Tibial nerve (tissue), 4 donors: ENCODE data around the gene KCNA2. TPM values are rescaled to one million over a fixed set of nuclear protein-coding genes. Genes with fewer than 3 reads are reported as not detected.
A peak's percentile ranks its signal among the peaks of the same experiment; 100 is the strongest.

Source experiments
- DNase-seq, 2 donors: peaks; one replicate each; pipeline ENCODE4 v3.0.0-alpha.2; 2019; ENCODE audit warnings: low spot score in 2 of 2
- H3K27ac ChIP-seq, 4 donors: fragments of 200-600 bp; sonication (generic) in 3 of 4; one replicate each; pipeline ENCODE4 v1.5.1; 2017 to 2019; ENCODE audit warnings: mild to moderate bottlenecking in 1 of 4
- H3K27me3 ChIP-seq, 2 donors: fragments of 200-600 bp; sonication (generic) in 1 of 2; one replicate each; pipeline versions ENCODE4 v1.5.1 to v1.6.0; 2017 to 2019
- H3K36me3 ChIP-seq, 3 donors: fragments of 200-600 bp; sonication (generic); one replicate each; pipeline ENCODE4 v1.5.1; 2018 to 2019
- H3K4me1 ChIP-seq, 4 donors: fragments of 200-600 bp; sonication (generic) in 3 of 4; one replicate each; pipeline ENCODE4 v1.5.1; 2017 to 2019
- H3K4me3 ChIP-seq, 4 donors: fragments of 200-600 bp; sonication (generic) in 3 of 4; one replicate each; pipeline ENCODE4 v1.5.1; 2017 to 2019; ENCODE audit warnings: mild to moderate bottlenecking in 1 of 4, moderate library complexity in 1 of 4
- H3K9me3 ChIP-seq, 4 donors: fragments of 200-600 bp; sonication (generic) in 3 of 4; one replicate each; pipeline ENCODE4 v1.5.1; 2017 to 2019
- EP300 ChIP-seq, 2 donors: sonication (generic); formaldehyde crosslinking; IDR thresholded peaks; one replicate each; pipeline ENCODE4 v1.6.1; 2017; ENCODE audit warnings: antibody characterized with exemption in 2 of 2, mild to moderate bottlenecking in 1 of 2
- POLR2A ChIP-seq, 2 donors: fragments of 450-650 bp; IDR thresholded peaks; one replicate each; pipeline ENCODE4 v1.6.1; 2017; ENCODE audit warnings: antibody characterized with exemption in 2 of 2, mild to moderate bottlenecking in 2 of 2, moderate library complexity in 2 of 2
- WGBS, 2 donors: methylation state at CpG; one replicate each; pipeline ENCODE4 v1.1.5; 2018; 5-methylcytosine and 5-hydroxymethylcytosine counted together
- total RNA-seq, 4 donors: library from RNA; depleted of rRNA; stranded (reverse); fragments of >200 nt; gene quantifications; one replicate each; pipeline ENCODE4 v1.1.0, GENCODE V29; 2016
- TF ChIP-seq, protein P1 (sequence below), 5 experiments: fragments of 200-600 bp in 3 of 5; fragments of 450-650 bp in 2 of 5; sonication (generic) in 3 of 5; IDR thresholded peaks; one replicate each; pipeline ENCODE4 v1.5.1; 2016 to 2019; ENCODE audit warnings: antibody characterized with exemption in 5 of 5, mild to moderate bottlenecking in 3 of 5, moderate library complexity in 2 of 5

The KCNA2 gene
- total RNA-seq, 4 donors from 2014 or later, result 10.2 to 22.0 (median 16.5) TPM

DNA sequence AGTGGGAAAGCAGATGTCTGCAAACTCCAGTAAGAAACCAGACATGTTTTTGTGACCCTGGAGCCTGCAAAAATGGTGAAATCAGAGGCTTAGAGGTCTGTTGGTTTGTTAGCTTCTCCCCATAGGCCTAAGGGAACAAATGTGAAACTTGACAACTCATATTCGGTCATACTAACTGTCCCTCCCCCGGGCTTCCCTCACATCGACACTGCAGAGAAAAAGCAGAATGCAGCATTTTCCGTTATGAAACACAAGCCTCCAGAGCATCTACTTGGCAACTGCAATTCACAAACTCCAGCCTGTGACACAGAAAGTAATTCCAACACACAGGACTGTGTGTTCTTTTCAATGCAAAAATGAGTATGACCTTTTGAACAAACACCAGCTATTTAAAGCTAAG is 3.7 kb downstream of the KCNA2 start:
- H3K4me1 ChIP-seq, result peaks cover 0 to 57% (median 14%) of the 10 kb centered on the region in 4 donors
- peak overlapping the region in 1 of 4 donors; percentile 9 for H3K4me3 ChIP-seq

DNA sequence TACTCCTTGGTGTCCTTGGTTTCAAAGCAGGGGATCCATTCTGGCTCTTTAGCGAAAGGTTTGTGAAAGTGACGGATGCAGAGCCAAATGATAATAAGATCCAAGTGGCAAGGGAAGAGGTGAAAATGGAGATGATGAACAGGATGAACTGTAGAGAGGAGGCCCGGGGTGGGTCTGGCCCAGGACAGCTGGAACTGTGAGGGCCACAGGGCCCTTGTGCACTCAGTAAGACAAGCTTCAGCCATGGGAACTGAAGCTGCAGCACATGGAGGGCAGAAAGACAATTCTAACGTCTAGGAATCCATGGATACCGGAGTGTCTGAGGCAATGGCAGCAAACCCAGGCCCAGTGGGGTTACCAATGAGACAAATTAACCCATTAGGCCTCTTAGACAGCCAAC is 4.8 kb downstream of the KCNA2 start:
- H3K4me3 ChIP-seq, result no peak overlapping the region
- H3K27me3 ChIP-seq, result peaks cover 0 to 20% of the 10 kb centered on the region in 2 donors
- no peak for DNase-seq
- H3K27ac ChIP-seq, result no peak overlapping the region
- H3K9me3 ChIP-seq, result no peaks in the 10 kb centered on the region
- TF ChIP-seq EP300 (IDR thresholded peaks at IDR 0.05) (no peak), POLR2A (IDR thresholded peaks at IDR 0.05) (no peak)
- TF ChIP-seq, protein P1, sequence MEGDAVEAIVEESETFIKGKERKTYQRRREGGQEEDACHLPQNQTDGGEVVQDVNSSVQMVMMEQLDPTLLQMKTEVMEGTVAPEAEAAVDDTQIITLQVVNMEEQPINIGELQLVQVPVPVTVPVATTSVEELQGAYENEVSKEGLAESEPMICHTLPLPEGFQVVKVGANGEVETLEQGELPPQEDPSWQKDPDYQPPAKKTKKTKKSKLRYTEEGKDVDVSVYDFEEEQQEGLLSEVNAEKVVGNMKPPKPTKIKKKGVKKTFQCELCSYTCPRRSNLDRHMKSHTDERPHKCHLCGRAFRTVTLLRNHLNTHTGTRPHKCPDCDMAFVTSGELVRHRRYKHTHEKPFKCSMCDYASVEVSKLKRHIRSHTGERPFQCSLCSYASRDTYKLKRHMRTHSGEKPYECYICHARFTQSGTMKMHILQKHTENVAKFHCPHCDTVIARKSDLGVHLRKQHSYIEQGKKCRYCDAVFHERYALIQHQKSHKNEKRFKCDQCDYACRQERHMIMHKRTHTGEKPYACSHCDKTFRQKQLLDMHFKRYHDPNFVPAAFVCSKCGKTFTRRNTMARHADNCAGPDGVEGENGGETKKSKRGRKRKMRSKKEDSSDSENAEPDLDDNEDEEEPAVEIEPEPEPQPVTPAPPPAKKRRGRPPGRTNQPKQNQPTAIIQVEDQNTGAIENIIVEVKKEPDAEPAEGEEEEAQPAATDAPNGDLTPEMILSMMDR (IDR thresholded peaks at IDR 0.05), result no peak
- WGBS, 2 donors, result 46 to 73% methylated on average over 5 of the region's 5 CpGs
- peaks cover 0 to 15% (median 0%) of the 10 kb centered on the region in 3 donors for H3K36me3 ChIP-seq
- peaks cover 0 to 46% (median 10%) of the 10 kb centered on the region in 4 donors for H3K4me1 ChIP-seq

More for the DNA sequence above, 3.7 kb downstream of the KCNA2 start:
- Histone ChIP-seq H3K27me3 (peaks cover 0 to 28% of the 10 kb centered on the region in 2 donors), H3K9me3 (no peaks in the 10 kb centered on the region), H3K36me3 (peaks cover 0 to 15% (median 0%) of the 10 kb centered on the region in 3 donors), H3K27ac (peak overlapping the region in 1 of 4 donors; percentile 26)
- DNase-seq, result peak in 1 of 2 donors; percentile 28
- 21 to 46% methylated on average over 4 of the region's 4 CpGs for WGBS, 2 donors
- TF ChIP-seq POLR2A (IDR thresholded peaks at IDR 0.05) (no peak), EP300 (IDR thresholded peaks at IDR 0.05) (peak in 1 of 2 donors; percentile 34)
- TF ChIP-seq, protein P1 (IDR thresholded peaks at IDR 0.05), result no peak

DNA sequence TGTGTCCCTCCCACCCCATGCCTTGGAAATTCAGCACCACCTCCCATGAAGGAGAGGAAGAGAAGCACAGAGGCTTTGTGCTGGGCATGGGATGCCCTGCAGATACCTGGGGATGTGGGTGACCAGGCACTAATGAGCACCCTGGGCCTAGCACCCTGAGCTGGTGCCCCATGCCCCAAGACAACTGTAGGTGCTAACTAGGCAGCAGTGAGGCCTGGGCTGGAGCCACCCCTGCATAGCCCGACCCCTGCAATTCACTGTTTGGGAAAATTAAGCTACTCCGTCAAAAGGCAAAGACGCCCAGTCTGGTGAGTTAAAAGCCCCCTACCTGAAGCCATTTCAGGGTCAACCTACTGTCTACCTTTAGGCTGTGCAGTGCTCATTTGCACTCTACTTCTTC is 5.4 kb downstream of the KCNA2 start:
- no peak overlapping the region for H3K4me3 ChIP-seq
- DNase-seq, result no peak

DNA sequence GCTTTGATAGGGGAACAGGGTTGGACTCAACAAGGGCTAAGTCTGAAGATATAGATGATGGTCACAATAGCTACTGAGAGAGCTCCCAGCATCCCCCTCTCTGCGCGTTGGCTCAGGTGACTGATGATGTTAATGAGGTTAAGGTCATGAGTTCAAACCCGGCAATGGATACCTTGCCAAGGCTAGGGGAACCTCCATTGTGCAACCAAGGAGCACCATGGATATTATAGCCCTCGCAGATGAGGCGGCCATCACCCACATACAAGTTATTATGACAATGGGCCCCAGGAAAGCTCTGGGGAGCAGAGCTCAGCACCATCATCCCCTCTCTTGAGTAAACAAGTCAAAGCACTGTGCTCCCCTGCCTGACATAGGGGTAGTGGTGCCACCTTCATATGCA is 8.2 kb downstream of the KCNA2 start:
- Histone ChIP-seq H3K9me3 (no peaks in the 10 kb centered on the region), H3K27ac (no peak overlapping the region), H3K4me3 (no peak overlapping the region), H3K27me3 (no peaks in the 10 kb centered on the region), H3K4me1 (peaks cover 0 to 26% (median 3%) of the 10 kb centered on the region in 4 donors), H3K36me3 (peaks cover 0 to 12% (median 0%) of the 10 kb centered on the region in 3 donors)
- no peak for DNase-seq
- TF ChIP-seq EP300 (IDR thresholded peaks at IDR 0.05), result no peak
- TF ChIP-seq POLR2A (IDR thresholded peaks at IDR 0.05), result no peak
- TF ChIP-seq, protein P1 (IDR thresholded peaks at IDR 0.05), result no peak
- 90 to 92% methylated on average over 5 of the region's 5 CpGs for WGBS, 2 donors

More for the DNA sequence above, 5.4 kb downstream of the KCNA2 start:
- Histone ChIP-seq H3K36me3 (peaks cover 0 to 15% (median 0%) of the 10 kb centered on the region in 3 donors), H3K4me1 (peaks cover 0 to 40% (median 7%) of the 10 kb centered on the region in 4 donors), H3K27me3 (peaks cover 0 to 15% of the 10 kb centered on the region in 2 donors), H3K9me3 (no peaks in the 10 kb centered on the region), H3K27ac (no peak overlapping the region)
- no peak for TF ChIP-seq POLR2A (IDR thresholded peaks at IDR 0.05)
- no peak for TF ChIP-seq EP300 (IDR thresholded peaks at IDR 0.05)
- TF ChIP-seq, protein P1 (IDR thresholded peaks at IDR 0.05), result no peak
- 94 to 95% methylated on average over 3 of the region's 3 CpGs for WGBS, 2 donors

DNA sequence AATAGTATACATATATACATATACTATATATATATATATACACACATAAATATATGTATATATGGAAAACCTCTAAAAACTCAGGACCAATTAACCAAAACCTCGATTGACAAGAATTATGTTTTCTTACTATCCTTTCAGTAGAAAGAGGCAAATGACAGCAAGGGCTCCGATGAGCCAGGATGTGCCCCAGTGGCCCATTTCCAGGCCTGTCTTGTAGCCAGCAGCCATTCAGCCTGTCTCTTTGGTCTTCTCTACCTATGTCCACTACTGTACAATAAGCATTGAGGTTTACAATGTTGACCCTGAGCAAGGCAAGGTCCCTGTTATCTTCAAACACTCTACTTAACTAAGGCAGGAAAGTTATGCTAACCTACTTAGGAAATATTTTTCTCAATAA is 9.8 kb downstream of the KCNA2 start:
- Histone ChIP-seq H3K27ac (no peak overlapping the region), H3K36me3 (peaks cover 0 to 9% (median 0%) of the 10 kb centered on the region in 3 donors), H3K4me1 (peaks cover 0 to 12% (median 0%) of the 10 kb centered on the region in 4 donors), H3K9me3 (no peaks in the 10 kb centered on the region), H3K27me3 (no peaks in the 10 kb centered on the region), H3K4me3 (no peak overlapping the region)
- no peak for DNase-seq
- no peak for TF ChIP-seq POLR2A (IDR thresholded peaks at IDR 0.05)
- TF ChIP-seq EP300 (IDR thresholded peaks at IDR 0.05), result no peak
- TF ChIP-seq, protein P1 (IDR thresholded peaks at IDR 0.05), result no peak
- 77 to 79% methylated on average over 2 of the region's 2 CpGs for WGBS, 2 donors
